Muscle of arm (tissue), 12 donors: Measurements from ENCODE around the gene NFATC2. TPM values are rescaled to one million over a fixed set of nuclear protein-coding genes. Genes with fewer than 3 reads are reported as not detected.
"Not testable (repeated sequence)": the region's sequence is repeated elsewhere in the genome, so short reads cannot be mapped to it uniquely, and the experiment has no call there.

Experiments
- DNase-seq: peaks from one replicate; pipeline ENCODE4 v3.0.0-alpha.2; 2013
- polyA plus RNA-seq, 12 donors: library from polyadenylated mRNA; unstranded; fragments of 120-200 nt; gene quantifications; one replicate each; pipeline ENCODE4 v1.2.1, GENCODE V29; 2013; ENCODE audit not compliant: insufficient read length in 12 of 12

NFATC2 gene
- polyA plus RNA-seq, 12 donors: 4.4 to 12.9 (median 5.9) TPM; not detected in 1

GRCh38 chr20:51359947-51360346 lies 182.6 kb downstream of the NFATC2 start:
- no peak for DNase-seq

GRCh38 chr20:51359401-51359800 lies 183.1 kb downstream of the NFATC2 start:
- DNase-seq: no peak

GRCh38 chr20:51358032-51358724 lies 184.3 kb downstream of the NFATC2 start:
- no peak for DNase-seq

- no peak for DNase-seq
These were observed 185.0 kb downstream of the NFATC2 start for GRCh38 chr20:51357543-51357942.

GRCh38 chr20:51356871-51357270 lies 185.6 kb downstream of the NFATC2 start:
- no peak for DNase-seq

- no peak for DNase-seq
These were observed 187.7 kb downstream of the NFATC2 start for GRCh38 chr20:51354769-51355319.

- no peak for DNase-seq
These were observed 188.2 kb downstream of the NFATC2 start for GRCh38 chr20:51354191-51354768.

- DNase-seq: no peak
These were observed 189.0 kb downstream of the NFATC2 start for GRCh38 chr20:51353491-51353890.

GRCh38 chr20:51352791-51353190 lies 189.7 kb downstream of the NFATC2 start:
- DNase-seq: no peak

- DNase-seq: no peak
These were observed 191.4 kb downstream of the NFATC2 start for GRCh38 chr20:51350941-51351631.

GRCh38 chr20:51348876-51349275 lies 193.6 kb downstream of the NFATC2 start:
- DNase-seq: no peak

GRCh38 chr20:51347831-51348230 lies 194.7 kb downstream of the NFATC2 start:
- no peak for DNase-seq

GRCh38 chr20:51346686-51347485 lies 195.6 kb downstream of the NFATC2 start:
- DNase-seq: no peak

GRCh38 chr20:51345601-51346101 lies 196.9 kb downstream of the NFATC2 start:
- no peak for DNase-seq

GRCh38 chr20:51343802-51344201 lies 198.7 kb downstream of the NFATC2 start:
- DNase-seq: not testable (repeated sequence)

GRCh38 chr20:51342510-51343236 lies 199.8 kb downstream of the NFATC2 start:
- DNase-seq: no peak

GRCh38 chr20:51341581-51341980 lies 200.9 kb downstream of the NFATC2 start:
- DNase-seq: no peak

GRCh38 chr20:51340451-51340840 lies 202.1 kb downstream of the NFATC2 start:
- no peak for DNase-seq

GRCh38 chr20:51339721-51340450 lies 202.6 kb downstream of the NFATC2 start:
- no peak for DNase-seq
